HG03457 (cell line): ENCODE data around the gene SMARCA1.

ENCODE experiments used
- ATAC-seq: cut with Tn5 transposase; IDR thresholded peaks from one replicate; pipeline ENCODE4 v1.9.1; 2021; ENCODE audit warnings: moderate number of reproducible peaks; ENCODE audit not compliant: unreplicated experiment

SMARCA1 gene

GRCh38 chrX:129531132-129531531, 7.8 kb upstream of the SMARCA1 start:
- no peak for ATAC-seq

GRCh38 chrX:129530410-129530809, 7.1 kb upstream of the SMARCA1 start:
- ATAC-seq = no peak

- ATAC-seq = no peak
Observed at GRCh38 chrX:129529685-129530281, 6.5 kb upstream of the SMARCA1 start.

- ATAC-seq = no peak
Observed at GRCh38 chrX:129525896-129526295, 2.6 kb upstream of the SMARCA1 start.

- no peak for ATAC-seq
Observed at GRCh38 chrX:129525162-129525561, 1.9 kb upstream of the SMARCA1 start.

- no peak for ATAC-seq
Observed at GRCh38 chrX:129524250-129524850, 1.1 kb upstream of the SMARCA1 start.

- ATAC-seq = no peak
Observed at GRCh38 chrX:129522184-129523078, 859 bp downstream of the SMARCA1 start.

GRCh38 chrX:129520151-129520550, 3.1 kb downstream of the SMARCA1 start:
- ATAC-seq = no peak

- no peak for ATAC-seq
Observed at GRCh38 chrX:129516402-129516801, 6.9 kb downstream of the SMARCA1 start.

GRCh38 chrX:129512409-129512808, 10.9 kb downstream of the SMARCA1 start:
- ATAC-seq = no peak

- no peak for ATAC-seq
Observed at GRCh38 chrX:129511689-129512088, 11.6 kb downstream of the SMARCA1 start.

- no peak for ATAC-seq
Observed at GRCh38 chrX:129510331-129510730, 13.0 kb downstream of the SMARCA1 start.

GRCh38 chrX:129497146-129497843, 26.0 kb downstream of the SMARCA1 start:
- no peak for ATAC-seq

GRCh38 chrX:129496625-129497024, 26.7 kb downstream of the SMARCA1 start:
- ATAC-seq = no peak

- no peak for ATAC-seq
Observed at GRCh38 chrX:129495900-129496299, 27.4 kb downstream of the SMARCA1 start.

- no peak for ATAC-seq
Observed at GRCh38 chrX:129494887-129495286, 28.4 kb downstream of the SMARCA1 start.

GRCh38 chrX:129493643-129494042, 29.6 kb downstream of the SMARCA1 start:
- no peak for ATAC-seq

GRCh38 chrX:129490330-129490729, 33.0 kb downstream of the SMARCA1 start:
- ATAC-seq = no peak

- no peak for ATAC-seq
Observed at GRCh38 chrX:129488359-129488758, 34.9 kb downstream of the SMARCA1 start.

GRCh38 chrX:129480889-129481288, 42.4 kb downstream of the SMARCA1 start:
- no peak for ATAC-seq

- no peak for ATAC-seq
Observed at GRCh38 chrX:129478516-129478915, 44.8 kb downstream of the SMARCA1 start.
